ENCODE results near the gene CNIH1.
"Not testable (repeated sequence)": the region's sequence is repeated elsewhere in the genome, so short reads cannot be mapped to it uniquely, and the experiment has no call there.

GRCh38 chr14:54437954-54438353 lies 3.2 kb downstream of the CNIH1 start:
- TF ChIP-seq CTCF (IDR thresholded peaks at IDR 0.05; ENCODE audit: low read length); EZH2 (optimal IDR thresholded peaks at IDR 0.05; ENCODE audit: low read depth, low read length): not testable (repeated sequence)

Data from MM.1S (cell line).